ENCODE measurements around the gene ZNF609. TPM values are rescaled to one million over a fixed set of nuclear protein-coding genes. Genes with fewer than 3 reads are reported as not detected.

ZNF609 gene
- total RNA-seq, 1 experiment from 2014 or later: 35.0 TPM

DNA sequence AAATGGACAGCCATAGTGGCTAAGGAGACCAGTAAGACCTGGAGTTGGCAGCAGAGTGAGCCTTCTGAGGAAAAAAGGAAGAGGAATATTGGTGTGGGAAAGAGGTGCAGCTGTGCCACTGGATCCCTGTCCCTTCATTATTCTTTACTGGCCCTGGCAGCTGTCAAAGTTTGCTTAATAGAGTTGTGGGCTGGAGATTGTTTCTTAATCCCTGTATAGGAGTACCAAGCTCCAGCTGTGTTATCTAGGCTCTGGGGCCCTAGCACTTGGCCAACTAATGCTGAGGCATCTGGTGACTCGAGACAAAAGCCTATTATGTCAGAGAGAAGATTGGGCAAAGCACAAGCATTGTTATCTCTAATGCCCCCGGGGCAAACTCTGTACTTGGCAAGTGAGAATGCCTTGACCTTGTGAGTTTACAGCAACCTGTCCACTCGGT, 61.4 kb downstream of the ZNF609 start:
- ChIA-PET CTCF (no interaction called here), POLR2A (ENCODE audit: low non-redundant PET) (no interaction called here)
- no peaks in the 10 kb centered on the region for H3K27me3 ChIP-seq (replicated peaks; ENCODE audit: insufficient read depth, low read depth, low read length, poor library complexity)
- peak; percentile 86 for DNase-seq (ENCODE audit: low spot score)
- TF ChIP-seq EZH2 (IDR thresholded peaks at IDR 0.05; ENCODE audit: borderline replicate concordance, low read depth, low read length, poor library complexity, severe bottlenecking) (no peak), CTCF (conservative IDR thresholded peaks at IDR 0.05; ENCODE audit: low read depth, low read length) (no peak)
- no TSS peak for BruUV-seq (replicated peaks)
- no peaks in the 10 kb centered on the region for H3K36me3 ChIP-seq (ENCODE audit: insufficient read depth, low read length, poor library complexity, severe bottlenecking)
- intact Hi-C loops (cut with micrococcal nuclease; ENCODE audit: unreplicated experiment): no loop called here
- H3K4me1 ChIP-seq (ENCODE audit: insufficient read depth, low read length, poor library complexity, severe bottlenecking): peaks cover 34% of the 10 kb centered on the region
- H3K9me3 ChIP-seq (ENCODE audit: low read depth, low read length, poor library complexity, severe bottlenecking): no peaks in the 10 kb centered on the region
- no peak overlapping the region for H3K4me3 ChIP-seq (ENCODE audit: low read depth, low read length, poor library complexity, severe bottlenecking)
- H3K27ac ChIP-seq (ENCODE audit: low read depth, low read length, poor library complexity, severe bottlenecking): peak overlapping the region; percentile 43

DNA sequence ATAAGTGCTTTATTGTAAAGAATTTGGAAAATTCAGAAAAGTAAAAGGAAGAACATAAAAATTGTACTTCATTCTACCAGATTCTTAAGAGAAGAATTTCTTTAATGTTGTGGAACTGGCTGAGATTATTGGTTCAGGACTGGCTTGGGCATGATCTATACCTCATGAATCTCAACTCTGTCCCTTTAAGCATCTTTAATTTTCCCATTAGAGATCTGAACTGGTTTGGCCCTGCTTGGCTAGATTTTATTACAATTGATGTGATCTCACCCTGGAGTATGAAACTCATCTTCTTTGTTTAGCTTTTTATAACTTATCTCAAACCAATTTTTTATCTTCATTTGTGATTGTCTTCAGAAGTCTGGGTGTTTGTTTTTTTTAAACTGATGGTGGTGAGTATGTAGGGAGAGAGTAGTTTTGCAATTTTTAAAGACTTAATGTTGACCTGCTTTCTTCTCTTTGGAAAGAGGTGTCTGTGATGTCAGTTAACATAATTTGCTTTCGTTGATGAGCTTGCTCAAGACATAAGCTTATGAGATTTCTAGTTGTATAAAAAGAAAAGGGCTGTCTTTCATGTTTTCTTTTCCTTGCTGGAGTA, 61.9 kb downstream of the ZNF609 start:
- ChIA-PET POLR2A (ENCODE audit: low non-redundant PET) (interaction anchor here (0.5 kb wide), 1 partner anchor 10 kb away, joined by 8 read pairs; no protein-coding TSS in a partner anchor), CTCF (no interaction called here)
- intact Hi-C loops (cut with micrococcal nuclease; ENCODE audit: unreplicated experiment): no loop called here
- Histone ChIP-seq H3K9me3 (ENCODE audit: low read depth, low read length, poor library complexity, severe bottlenecking) (no peaks in the 10 kb centered on the region), H3K4me1 (ENCODE audit: insufficient read depth, low read length, poor library complexity, severe bottlenecking) (peaks cover 34% of the 10 kb centered on the region), H3K4me3 (ENCODE audit: low read depth, low read length, poor library complexity, severe bottlenecking) (no peak overlapping the region), H3K36me3 (ENCODE audit: insufficient read depth, low read length, poor library complexity, severe bottlenecking) (no peaks in the 10 kb centered on the region), H3K27ac (ENCODE audit: low read depth, low read length, poor library complexity, severe bottlenecking) (peak overlapping the region; percentile 43), H3K27me3 (replicated peaks; ENCODE audit: insufficient read depth, low read depth, low read length, poor library complexity) (no peaks in the 10 kb centered on the region)
- no peak for DNase-seq (ENCODE audit: low spot score)
- TF ChIP-seq CTCF (conservative IDR thresholded peaks at IDR 0.05; ENCODE audit: low read depth, low read length) (no peak), EZH2 (IDR thresholded peaks at IDR 0.05; ENCODE audit: borderline replicate concordance, low read depth, low read length, poor library complexity, severe bottlenecking) (no peak)
- no TSS peak for BruUV-seq (replicated peaks)

DNA sequence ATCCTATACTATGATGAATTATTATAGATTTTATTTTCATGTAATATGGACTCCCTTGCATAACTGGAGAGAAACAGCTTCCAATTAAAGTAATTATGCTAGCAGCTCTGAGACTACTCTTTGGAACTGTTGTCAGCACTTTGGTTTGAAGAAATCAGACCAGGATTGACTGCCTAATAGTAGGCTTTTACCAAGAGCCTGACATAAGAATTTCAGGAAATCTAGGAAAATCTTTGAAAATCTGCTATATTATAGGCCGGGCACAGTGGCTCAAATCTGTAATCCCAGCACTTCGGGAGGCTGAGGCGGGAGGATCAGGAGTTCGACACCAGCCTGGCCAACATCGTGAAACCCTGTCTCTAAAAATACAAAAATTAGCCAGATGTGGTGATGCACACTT, 62.9 kb downstream of the ZNF609 start:
- H3K27ac ChIP-seq (ENCODE audit: low read depth, low read length, poor library complexity, severe bottlenecking): no peak overlapping the region
- TF ChIP-seq EZH2 (IDR thresholded peaks at IDR 0.05; ENCODE audit: borderline replicate concordance, low read depth, low read length, poor library complexity, severe bottlenecking) (no peak), CTCF (conservative IDR thresholded peaks at IDR 0.05; ENCODE audit: low read depth, low read length) (no peak)
- intact Hi-C loops (cut with micrococcal nuclease; ENCODE audit: unreplicated experiment): no loop called here
- no peak for DNase-seq (ENCODE audit: low spot score)
- no peaks in the 10 kb centered on the region for H3K9me3 ChIP-seq (ENCODE audit: low read depth, low read length, poor library complexity, severe bottlenecking)
- ChIA-PET CTCF (interaction anchor here (0.6 kb wide), 1 partner anchor 217 kb away, joined by 4 read pairs; no protein-coding TSS in a partner anchor), POLR2A (ENCODE audit: low non-redundant PET) (no interaction called here)
- H3K4me3 ChIP-seq (ENCODE audit: low read depth, low read length, poor library complexity, severe bottlenecking): no peak overlapping the region
- no peaks in the 10 kb centered on the region for H3K36me3 ChIP-seq (ENCODE audit: insufficient read depth, low read length, poor library complexity, severe bottlenecking)
- no peaks in the 10 kb centered on the region for H3K27me3 ChIP-seq (replicated peaks; ENCODE audit: insufficient read depth, low read depth, low read length, poor library complexity)
- peaks cover 34% of the 10 kb centered on the region for H3K4me1 ChIP-seq (ENCODE audit: insufficient read depth, low read length, poor library complexity, severe bottlenecking)
- BruUV-seq (replicated peaks): no TSS peak

Measured in A673 (cell line).